ENCODE results near the gene NUP155. TPM values are rescaled to one million over a fixed set of nuclear protein-coding genes. Genes with fewer than 3 reads are reported as not detected.

The NUP155 gene
- total RNA-seq, 1 donor from 2014 or later: 46.1 TPM

GRCh38 chr5:37248421-37248969 is 122.4 kb downstream of the NUP155 start:
- H3K36me3 Mint-ChIP-seq: no peaks in the 10 kb centered on the region
- peaks cover 10% of the 10 kb centered on the region for H3K4me1 Mint-ChIP-seq (ENCODE audit: unreplicated experiment)
- TF ChIP-seq CTCF (conservative IDR thresholded peaks at IDR 0.05): no peak
- peak overlapping the region; percentile 94 for H3K27ac Mint-ChIP-seq
- H3K27me3 Mint-ChIP-seq: no peaks in the 10 kb centered on the region
- no peak for DNase-seq (ENCODE audit: extremely low spot score, unreplicated experiment)
- H3K4me3 Mint-ChIP-seq: peak overlapping the region; percentile 85
- no peaks in the 10 kb centered on the region for H3K9me3 Mint-ChIP-seq

- DNase-seq (ENCODE audit: extremely low spot score, unreplicated experiment): no peak
These were observed 123.4 kb downstream of the NUP155 start for GRCh38 chr5:37247496-37247895.

GRCh38 chr5:37247036-37247435 is 123.9 kb downstream of the NUP155 start:
- no peaks in the 10 kb centered on the region for H3K36me3 Mint-ChIP-seq

More at GRCh38 chr5:37247496-37247895, 123.4 kb downstream of the NUP155 start:
- Mint-ChIP-seq H3K36me3 (no peaks in the 10 kb centered on the region), H3K27me3 (no peaks in the 10 kb centered on the region), H3K4me3 (peak overlapping the region; percentile 85), H3K4me1 (ENCODE audit: unreplicated experiment) (peaks cover 10% of the 10 kb centered on the region), H3K27ac (no peak overlapping the region), H3K9me3 (no peaks in the 10 kb centered on the region)
- no peak for TF ChIP-seq CTCF (conservative IDR thresholded peaks at IDR 0.05)

More at GRCh38 chr5:37247036-37247435, 123.9 kb downstream of the NUP155 start:
- H3K27ac Mint-ChIP-seq: no peak overlapping the region
- H3K9me3 Mint-ChIP-seq: no peaks in the 10 kb centered on the region
- H3K27me3 Mint-ChIP-seq: no peaks in the 10 kb centered on the region
- no peak for TF ChIP-seq CTCF (conservative IDR thresholded peaks at IDR 0.05)
- H3K4me1 Mint-ChIP-seq (ENCODE audit: unreplicated experiment): peaks cover 10% of the 10 kb centered on the region
- peak overlapping the region; percentile 85 for H3K4me3 Mint-ChIP-seq
- no peak for DNase-seq (ENCODE audit: extremely low spot score, unreplicated experiment)

Other genes starting within 250 kb of the NUP155 start
- gene CPLANE1, start 121.7 kb downstream of the NUP155 start, total RNA-seq (ENCODE audit: low replicate concordance): 21.4 and 23.1 TPM in 2 replicates
- 33.4 and 50.2 TPM in 2 replicates for gene WDR70, start 8.2 kb upstream of the NUP155 start, total RNA-seq (ENCODE audit: low replicate concordance)

Data from type B pancreatic cell (in vitro differentiated cells).